Esophagus (tissue), 2 donors: ENCODE results near the gene GRK5. TPM values are rescaled to one million over a fixed set of nuclear protein-coding genes. Genes with fewer than 3 reads are reported as not detected.
A peak's percentile ranks its signal among the peaks of the same experiment; 100 is the strongest.

ENCODE experiments used
- H3K27ac ChIP-seq, 2 donors: one replicate each; pipeline ENCODE4 v1.5.1; 2013; ENCODE audit warnings: low read depth in 2 of 2, mild to moderate bottlenecking in 2 of 2, inconsistent platforms in 1 of 2, low read length in 1 of 2, moderate library complexity in 1 of 2
- H3K27me3 ChIP-seq, 2 donors: one replicate each; pipeline ENCODE4 v1.6.1; 2013; ENCODE audit warnings: low read length in 2 of 2, control low read depth in 1 of 2, mild to moderate bottlenecking in 1 of 2; ENCODE audit not compliant: insufficient read depth in 2 of 2, control insufficient read depth in 1 of 2
- H3K36me3 ChIP-seq, 2 donors: one replicate each; pipeline ENCODE4 v1.6.1; 2013; ENCODE audit warnings: low read length in 1 of 2; ENCODE audit not compliant: control insufficient read depth in 2 of 2, insufficient read depth in 2 of 2
- H3K4me1 ChIP-seq, 2 donors: one replicate each; pipeline ENCODE4 v1.6.1; 2013; ENCODE audit warnings: low read length in 1 of 2; ENCODE audit not compliant: control insufficient read depth in 2 of 2, insufficient read depth in 2 of 2
- H3K4me3 ChIP-seq, 2 donors: one replicate each; pipeline ENCODE4 v1.5.1; 2013; ENCODE audit warnings: low read length in 2 of 2, mild to moderate bottlenecking in 2 of 2, low read depth in 1 of 2, moderate library complexity in 1 of 2
- H3K9me3 ChIP-seq, 2 donors: one replicate each; pipeline ENCODE4 v1.6.1; 2013; ENCODE audit warnings: mild to moderate bottlenecking in 2 of 2, low read depth in 1 of 2, low read length in 1 of 2, moderate library complexity in 1 of 2; ENCODE audit not compliant: control insufficient read depth in 2 of 2, insufficient read depth in 1 of 2
- WGBS, 2 donors: extraction: QIAGEN DNeasy Blood & Tissue Kit; methylation state at CpG; one replicate each; pipeline ENCODE4 v1.1.7; 2013; 5-methylcytosine and 5-hydroxymethylcytosine counted together
- polyA plus RNA-seq, 2 donors: library from polyadenylated mRNA; stranded (reverse); fragments of 200-250 nt; gene quantifications; one replicate each; pipeline ENCODE4 v1.2.3, GENCODE V29; 2013
- donor health status: healthy with polysubstance abuse.
- donor health status: Bipolar disorder and iron deficiency.

The GRK5 gene
- polyA plus RNA-seq, 2 donors, result 3.1 to 5.2 TPM

GRCh38 chr10:119417852-119418251, 210.5 kb downstream of the GRK5 start:
- Histone ChIP-seq H3K36me3 (no peaks in the 10 kb centered on the region), H3K4me1 (peaks cover 0 to 5% of the 10 kb centered on the region in 2 donors), H3K9me3 (no peaks in the 10 kb centered on the region), H3K27ac (no peak overlapping the region), H3K27me3 (no peaks in the 10 kb centered on the region), H3K4me3 (no peak overlapping the region)
- 87 to 90% methylated on average over 9 of the region's 9 CpGs for WGBS, 2 donors

GRCh38 chr10:119418362-119418761, 211.0 kb downstream of the GRK5 start:
- H3K27ac ChIP-seq, result no peak overlapping the region
- H3K4me1 ChIP-seq, result peaks cover 0 to 6% of the 10 kb centered on the region in 2 donors
- WGBS, 2 donors, result 80 to 82% methylated on average over 4 of the region's 4 CpGs
- H3K4me3 ChIP-seq, result no peak overlapping the region
- H3K27me3 ChIP-seq, result no peaks in the 10 kb centered on the region
- H3K9me3 ChIP-seq, result no peaks in the 10 kb centered on the region
- H3K36me3 ChIP-seq, result no peaks in the 10 kb centered on the region

GRCh38 chr10:119419931-119420330, 212.6 kb downstream of the GRK5 start:
- Histone ChIP-seq H3K27ac (no peak overlapping the region), H3K27me3 (no peaks in the 10 kb centered on the region), H3K4me3 (no peak overlapping the region), H3K9me3 (no peaks in the 10 kb centered on the region), H3K36me3 (no peaks in the 10 kb centered on the region), H3K4me1 (peaks cover 4 to 11% of the 10 kb centered on the region in 2 donors)
- 89 to 97% methylated on average over 2 of the region's 2 CpGs for WGBS, 2 donors

GRCh38 chr10:119420950-119421875, 213.8 kb downstream of the GRK5 start:
- H3K9me3 ChIP-seq, result no peaks in the 10 kb centered on the region
- peak overlapping the region in 1 of 2 donors; percentile 21 for H3K27ac ChIP-seq
- 68 to 70% methylated on average over 13 of the region's 13 CpGs for WGBS, 2 donors
- H3K4me3 ChIP-seq, result no peak overlapping the region
- H3K36me3 ChIP-seq, result peaks cover 0 to 7% of the 10 kb centered on the region in 2 donors
- H3K27me3 ChIP-seq, result no peaks in the 10 kb centered on the region
- H3K4me1 ChIP-seq, result peaks cover 4 to 11% of the 10 kb centered on the region in 2 donors

- WGBS, 2 donors, result 56 to 58% methylated on average over 11 of the region's 11 CpGs
- Histone ChIP-seq H3K36me3 (peaks cover 0 to 13% of the 10 kb centered on the region in 2 donors), H3K27ac (peak overlapping the region in 1 of 2 donors; percentile 21)
These were observed 214.7 kb downstream of the GRK5 start for GRCh38 chr10:119421891-119422681.

GRCh38 chr10:119422682-119423509, 215.5 kb downstream of the GRK5 start:
- Histone ChIP-seq H3K4me1 (peaks cover 4 to 11% of the 10 kb centered on the region in 2 donors), H3K27me3 (no peaks in the 10 kb centered on the region), H3K36me3 (peaks cover 0 to 21% of the 10 kb centered on the region in 2 donors), H3K27ac (no peak overlapping the region), H3K4me3 (no peak overlapping the region), H3K9me3 (peaks cover 0 to 6% of the 10 kb centered on the region in 2 donors)
- WGBS, 2 donors, result 85 to 89% methylated on average over 12 of the region's 12 CpGs

More at GRCh38 chr10:119421891-119422681, 214.7 kb downstream of the GRK5 start:
- no peaks in the 10 kb centered on the region for H3K27me3 ChIP-seq
- peaks cover 4 to 11% of the 10 kb centered on the region in 2 donors for H3K4me1 ChIP-seq
- H3K9me3 ChIP-seq, result peaks cover 0 to 2% of the 10 kb centered on the region in 2 donors
- no peak overlapping the region for H3K4me3 ChIP-seq

- Histone ChIP-seq H3K36me3 (peaks cover 0 to 22% of the 10 kb centered on the region in 2 donors), H3K27me3 (no peaks in the 10 kb centered on the region), H3K27ac (no peak overlapping the region), H3K4me3 (no peak overlapping the region), H3K9me3 (peaks cover 0 to 6% of the 10 kb centered on the region in 2 donors), H3K4me1 (peaks cover 4 to 11% of the 10 kb centered on the region in 2 donors)
- 70 to 75% methylated on average over 7 of the region's 7 CpGs for WGBS, 2 donors
These were observed 216.3 kb downstream of the GRK5 start for GRCh38 chr10:119423510-119424257.

- no peaks in the 10 kb centered on the region for H3K27me3 ChIP-seq
- H3K36me3 ChIP-seq, result peaks cover 0 to 22% of the 10 kb centered on the region in 2 donors
- peaks cover 4 to 11% of the 10 kb centered on the region in 2 donors for H3K4me1 ChIP-seq
- WGBS, 2 donors, result 71 to 77% methylated on average over 6 of the region's 6 CpGs
- no peak overlapping the region for H3K4me3 ChIP-seq
- H3K27ac ChIP-seq, result no peak overlapping the region
- peaks cover 0 to 6% of the 10 kb centered on the region in 2 donors for H3K9me3 ChIP-seq
These were observed 217.0 kb downstream of the GRK5 start for GRCh38 chr10:119424258-119424975.
